Neutrophil (primary cell): ENCODE data around the gene SLC35E2B.
"Not testable (repeated sequence)": the region's sequence is repeated elsewhere in the genome, so short reads cannot be mapped to it uniquely, and the experiment has no call there.

Experiments used
- H3K27ac ChIP-seq: fragments of 200-600 bp; sonication (generic); 2 replicates; pipeline ENCODE4 v1.5.1; 2016; ENCODE audit warnings: mild to moderate bottlenecking, moderate library complexity
- H3K27me3 ChIP-seq: fragments of 200-600 bp; sonication (generic); 2 replicates; pipeline ENCODE4 v1.6.0; 2016; ENCODE audit warnings: mild to moderate bottlenecking
- H3K36me3 ChIP-seq: fragments of 200-600 bp; sonication (generic); 2 replicates; pipeline ENCODE4 v1.5.1; 2017
- H3K4me1 ChIP-seq, 2 experiments: fragments of 200-600 bp in 1 of 2; sonication (generic) in 1 of 2; 1 replicate in 1 of 2; 2 replicates in 1 of 2; pipeline versions ENCODE4 v1.5.1 to v1.6.1; 2013 to 2016; ENCODE audit warnings: low read depth in 1 of 2, low read length in 1 of 2, mild to moderate bottlenecking in 1 of 2, moderate library complexity in 1 of 2; ENCODE audit not compliant: control insufficient read depth in 1 of 2, insufficient read depth in 1 of 2
- H3K4me3 ChIP-seq, 2 experiments: fragments of 200-600 bp in 1 of 2; sonication (generic) in 1 of 2; 1 replicate in 1 of 2; 2 replicates in 1 of 2; pipeline ENCODE4 v1.5.1; 2013 to 2016; ENCODE audit warnings: low read depth in 1 of 2, low read length in 1 of 2, mild to moderate bottlenecking in 1 of 2, moderate library complexity in 1 of 2
- H3K9me3 ChIP-seq: fragments of 200-600 bp; sonication (generic); 2 replicates; pipeline ENCODE4 v1.5.1; 2016
- CTCF ChIP-seq: fragments of 200-600 bp; sonication (generic); IDR thresholded peaks from 2 replicates; pipeline ENCODE4 v1.5.1; 2016; ENCODE audit warnings: antibody characterized with exemption

The SLC35E2B gene

GRCh38 chr1:1678581-1679380 lies 13.8 kb downstream of the SLC35E2B start:
- no peak for TF ChIP-seq CTCF
- Histone ChIP-seq H3K9me3 (no peaks in the 10 kb centered on the region), H3K27ac (no peak overlapping the region), H3K27me3 (no peaks in the 10 kb centered on the region), H3K4me1 (peaks cover 0 to 2% of the 10 kb centered on the region in 2 experiments), H3K4me3 (no peak overlapping the region), H3K36me3 (peaks cover 23% of the 10 kb centered on the region)

GRCh38 chr1:1677718-1678580 lies 14.6 kb downstream of the SLC35E2B start:
- H3K4me1 ChIP-seq: peaks cover 0 to 5% of the 10 kb centered on the region in 2 experiments
- peaks cover 14% of the 10 kb centered on the region for H3K36me3 ChIP-seq
- no peak overlapping the region for H3K4me3 ChIP-seq
- no peak overlapping the region for H3K27ac ChIP-seq
- no peaks in the 10 kb centered on the region for H3K27me3 ChIP-seq
- no peak for TF ChIP-seq CTCF
- H3K9me3 ChIP-seq: no peaks in the 10 kb centered on the region

GRCh38 chr1:1676087-1676486 lies 16.5 kb downstream of the SLC35E2B start:
- H3K9me3 ChIP-seq, H3K4me3 ChIP-seq: not testable (repeated sequence)

GRCh38 chr1:1675218-1675617 lies 17.4 kb downstream of the SLC35E2B start:
- H3K36me3 ChIP-seq: peaks cover 33% of the 10 kb centered on the region
- not testable (repeated sequence) for H3K4me3 ChIP-seq, H3K9me3 ChIP-seq, H3K27me3 ChIP-seq, H3K27ac ChIP-seq, H3K4me1 ChIP-seq

More at GRCh38 chr1:1676087-1676486, 16.5 kb downstream of the SLC35E2B start:
- H3K36me3 ChIP-seq: peaks cover 24% of the 10 kb centered on the region
- H3K27ac ChIP-seq, H3K4me1 ChIP-seq, H3K27me3 ChIP-seq: not testable (repeated sequence)

- H3K27me3 ChIP-seq, H3K4me3 ChIP-seq, H3K9me3 ChIP-seq, H3K4me1 ChIP-seq, H3K27ac ChIP-seq: not testable (repeated sequence)
- peaks cover 37% of the 10 kb centered on the region for H3K36me3 ChIP-seq
Observed at GRCh38 chr1:1674806-1675205, 17.8 kb downstream of the SLC35E2B start.

- peaks cover 60% of the 10 kb centered on the region for H3K36me3 ChIP-seq
- no peak for TF ChIP-seq CTCF
- no peaks in the 10 kb centered on the region for H3K27me3 ChIP-seq
- no peak overlapping the region for H3K4me3 ChIP-seq
- H3K27ac ChIP-seq: no peak overlapping the region
- H3K9me3 ChIP-seq: no peaks in the 10 kb centered on the region
- H3K4me1 ChIP-seq: peaks cover 0 to 5% of the 10 kb centered on the region in 2 experiments
Observed at GRCh38 chr1:1672181-1672965, 20.2 kb downstream of the SLC35E2B start.
